ENCODE results near the gene DLG3.

DLG3 gene

DNA sequence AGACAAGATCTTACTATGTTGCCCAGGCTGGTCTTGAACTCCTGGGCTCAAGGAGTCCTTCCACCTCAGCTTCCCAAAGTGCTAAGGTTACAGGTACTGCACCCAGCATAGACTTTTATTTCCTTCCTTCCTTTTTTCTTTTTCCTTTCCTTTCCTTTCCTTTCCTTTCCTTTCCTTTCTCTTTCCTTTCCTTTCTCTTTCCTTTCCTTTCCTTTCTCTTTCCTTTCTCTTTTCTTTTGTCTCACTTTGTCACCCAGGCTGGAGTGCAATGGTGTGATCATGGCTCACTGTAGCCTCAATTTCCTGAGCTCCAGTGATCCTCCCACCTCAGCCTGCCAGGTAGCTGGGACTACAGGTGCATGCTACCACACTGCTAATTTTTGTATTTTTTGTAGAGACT lies 19.4 kb downstream of the DLG3 start:
- DNase-seq: no peak
- intact Hi-C loops (cut with DNase I): no loop called here

DNA sequence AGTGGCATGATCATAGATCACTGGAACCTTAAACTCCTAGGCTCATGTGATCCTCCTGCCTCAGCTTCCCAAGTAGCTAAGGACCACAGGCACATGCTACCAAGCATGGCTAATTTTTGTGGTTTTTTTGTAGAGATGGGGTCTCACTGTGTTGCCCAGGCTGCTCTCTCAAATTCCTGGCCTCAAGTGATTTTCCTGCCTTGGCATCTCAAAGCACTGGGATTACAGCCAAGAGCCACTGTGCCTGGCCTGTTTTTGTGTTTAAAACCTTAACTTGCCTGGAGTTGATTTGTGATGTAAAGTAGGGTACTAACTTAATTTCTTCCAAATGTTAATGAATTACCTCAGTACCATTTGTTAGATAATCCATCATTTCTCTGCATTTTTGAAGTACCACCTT lies 22.3 kb downstream of the DLG3 start:
- DNase-seq: no peak
- intact Hi-C loops (cut with DNase I): no loop called here

DNA sequence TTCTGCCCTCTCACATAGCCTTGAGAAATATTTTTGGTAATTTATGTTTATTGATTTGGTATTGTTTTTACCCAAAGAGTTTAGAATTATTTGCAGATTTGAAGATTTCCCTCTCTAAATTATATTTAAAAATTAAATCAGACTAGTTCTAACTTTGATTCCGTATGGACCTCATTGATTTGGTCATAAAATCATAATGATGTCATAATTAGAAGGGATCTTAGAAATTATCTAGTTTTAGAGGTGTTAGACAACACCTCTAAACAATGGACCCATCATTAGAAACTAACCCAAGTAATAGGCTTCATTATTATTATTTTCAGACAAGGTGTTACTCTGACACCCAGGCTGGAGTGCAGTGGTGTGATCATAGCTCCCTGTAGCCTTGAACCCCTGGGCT lies 24.1 kb downstream of the DLG3 start:
- intact Hi-C loops (cut with DNase I): no loop called here
- DNase-seq: no peak

DNA sequence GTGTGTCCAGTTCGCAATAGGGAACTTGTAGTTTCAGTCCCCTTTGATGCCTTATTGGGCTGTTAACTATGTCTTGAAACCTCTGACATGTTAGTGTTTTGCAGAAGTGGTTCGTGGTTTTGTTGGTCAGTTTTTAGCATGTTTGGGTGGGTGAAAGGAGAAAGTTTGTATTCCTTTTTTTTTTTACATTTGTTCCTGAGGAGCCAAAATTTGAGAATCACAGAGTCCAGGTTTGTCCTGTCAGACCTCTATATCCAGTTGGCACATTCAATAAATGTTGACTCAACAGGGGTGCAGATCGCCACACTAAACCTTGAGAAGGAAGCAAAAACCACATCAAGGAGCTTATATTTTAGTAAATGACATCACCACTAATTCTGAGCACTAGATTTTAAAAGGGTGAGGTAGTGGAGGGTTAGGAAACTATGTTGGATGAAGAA lies 26.2 kb downstream of the DLG3 start:
- intact Hi-C loops (cut with DNase I): no loop called here
- DNase-seq: no peak

DNA sequence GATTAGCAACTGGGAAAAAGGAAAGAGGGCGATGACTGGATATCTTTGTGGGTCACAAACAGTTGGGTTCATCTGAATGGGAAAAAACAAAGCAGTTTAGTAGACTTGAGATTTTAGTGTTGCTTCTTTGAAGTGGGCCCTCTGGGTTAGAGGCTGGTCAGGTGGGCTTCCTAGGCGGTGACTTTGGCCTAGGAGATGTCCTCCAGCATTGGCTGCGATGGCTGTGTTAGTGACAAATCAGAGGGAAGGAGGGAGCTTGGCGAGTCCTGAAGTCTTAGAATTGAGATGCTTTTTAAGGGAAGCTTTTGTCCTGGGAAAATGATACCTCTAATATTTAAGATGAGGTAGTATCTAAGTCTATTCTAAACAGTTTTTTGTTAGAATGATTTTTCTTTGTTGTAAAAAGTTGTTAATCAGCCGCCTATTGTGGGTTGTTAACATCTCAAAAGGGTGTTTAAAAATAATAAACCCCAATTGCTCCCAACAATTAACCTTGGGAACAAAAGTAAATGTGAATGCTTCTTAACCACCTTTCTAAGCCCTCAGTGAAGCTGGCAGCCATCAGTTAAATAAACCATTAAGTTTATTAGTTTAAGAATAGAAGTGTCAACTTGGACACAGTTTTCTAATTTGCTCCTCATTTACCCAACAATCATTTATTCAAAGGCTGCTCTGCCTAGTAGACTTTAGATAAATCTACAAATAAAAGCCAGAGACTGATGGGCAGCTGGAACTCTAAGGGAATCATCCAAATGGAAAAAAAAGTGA lies 31.7 kb downstream of the DLG3 start:
- DNase-seq: no peak
- intact Hi-C loops (cut with DNase I): no loop called here

DNA sequence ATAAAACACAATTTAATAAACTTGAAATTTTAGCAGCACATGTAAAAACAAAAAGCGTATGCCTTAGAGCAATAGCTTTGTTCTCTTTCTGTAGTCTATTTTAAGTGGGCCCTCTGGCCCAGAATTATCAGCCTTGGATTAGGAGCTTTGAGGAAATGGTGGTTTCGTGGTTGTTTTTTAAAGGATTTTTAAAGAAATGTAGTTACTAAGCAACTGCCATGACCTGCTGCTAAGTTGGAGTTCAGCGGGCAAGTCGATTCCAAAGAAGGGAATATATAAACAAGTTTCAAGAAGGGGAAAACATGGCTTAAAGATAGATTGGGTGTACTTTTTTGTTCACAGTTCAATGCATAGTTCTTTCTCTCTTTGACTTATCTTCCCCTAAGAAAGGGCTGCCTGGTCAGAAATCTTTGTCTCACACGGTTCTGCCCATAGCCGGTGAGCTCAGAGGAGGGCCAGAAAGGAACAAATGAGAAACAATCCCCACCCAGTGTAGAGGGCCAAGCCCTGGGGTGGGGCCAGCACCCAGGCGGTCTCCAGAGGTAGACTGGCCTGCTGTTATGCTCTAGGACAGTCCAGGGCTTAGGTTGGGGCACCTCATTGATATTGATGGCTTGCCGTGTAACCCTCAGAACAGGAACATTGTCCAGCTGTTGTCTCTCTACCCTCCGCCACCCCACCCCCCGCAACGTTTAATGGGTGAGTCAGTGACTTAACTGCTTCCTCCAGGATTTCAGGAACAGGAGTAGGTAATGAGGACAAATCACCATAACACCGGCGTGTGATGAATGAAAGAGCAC lies 32.5 kb downstream of the DLG3 start:
- intact Hi-C loops (cut with DNase I): no loop called here
- peak in 4 of 42 donors; percentile 11 to 42 (median 18) for DNase-seq

DNA sequence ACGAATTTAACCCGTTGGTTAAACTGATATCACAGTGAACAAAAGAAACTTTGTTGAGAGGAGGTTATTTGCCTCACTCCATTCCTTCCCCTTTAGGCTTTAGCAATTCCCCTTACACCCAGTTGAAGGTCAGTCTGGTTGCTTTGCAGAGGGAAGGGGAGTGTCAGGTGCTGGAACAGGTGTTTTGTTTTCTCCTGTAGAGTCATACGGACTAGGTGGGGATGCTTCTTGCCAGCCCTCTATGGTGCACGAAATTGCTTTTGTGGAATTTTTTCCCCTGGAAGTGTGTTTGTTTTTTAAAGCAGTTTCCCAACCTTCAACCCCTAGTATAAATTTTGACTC lies 33.1 kb downstream of the DLG3 start:
- no peak for DNase-seq
- intact Hi-C loops (cut with DNase I): no loop called here

DNA sequence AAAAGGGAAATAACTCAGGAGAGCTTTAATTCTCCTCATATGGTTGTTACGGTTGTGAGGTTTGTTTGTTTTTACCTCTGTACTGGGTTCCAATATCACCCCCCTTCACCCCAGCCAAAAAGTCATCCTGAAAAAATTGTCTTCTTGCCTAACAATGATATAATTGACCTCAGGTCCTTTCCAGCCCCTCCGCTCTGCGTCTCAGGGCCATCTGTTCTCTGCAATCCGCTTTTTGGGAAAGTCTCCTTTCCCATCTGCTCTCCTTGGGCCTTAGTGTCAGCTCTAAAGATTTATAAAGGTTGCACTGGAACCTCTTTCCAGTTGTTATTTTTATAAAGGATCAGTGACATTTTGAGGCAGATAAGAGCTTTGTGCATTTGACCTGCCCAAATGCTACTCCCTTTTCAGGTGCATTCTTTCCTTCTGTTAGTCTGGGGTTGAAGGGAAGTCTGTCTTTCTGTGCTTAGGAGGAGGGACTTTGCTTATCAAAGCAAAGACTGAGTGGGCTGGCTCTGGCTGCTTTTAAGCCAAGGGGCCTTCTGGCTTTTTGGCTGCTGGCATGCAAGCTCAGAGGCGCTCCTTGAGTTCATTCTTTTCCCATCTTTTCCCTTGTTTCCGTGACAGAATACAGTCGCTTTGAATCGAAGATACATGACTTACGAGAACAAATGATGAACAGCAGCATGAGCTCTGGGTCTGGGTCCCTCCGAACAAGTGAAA lies 34.1 kb downstream of the DLG3 start:
- DNase-seq: no peak
- intact Hi-C loops (cut with DNase I): no loop called here

DNA sequence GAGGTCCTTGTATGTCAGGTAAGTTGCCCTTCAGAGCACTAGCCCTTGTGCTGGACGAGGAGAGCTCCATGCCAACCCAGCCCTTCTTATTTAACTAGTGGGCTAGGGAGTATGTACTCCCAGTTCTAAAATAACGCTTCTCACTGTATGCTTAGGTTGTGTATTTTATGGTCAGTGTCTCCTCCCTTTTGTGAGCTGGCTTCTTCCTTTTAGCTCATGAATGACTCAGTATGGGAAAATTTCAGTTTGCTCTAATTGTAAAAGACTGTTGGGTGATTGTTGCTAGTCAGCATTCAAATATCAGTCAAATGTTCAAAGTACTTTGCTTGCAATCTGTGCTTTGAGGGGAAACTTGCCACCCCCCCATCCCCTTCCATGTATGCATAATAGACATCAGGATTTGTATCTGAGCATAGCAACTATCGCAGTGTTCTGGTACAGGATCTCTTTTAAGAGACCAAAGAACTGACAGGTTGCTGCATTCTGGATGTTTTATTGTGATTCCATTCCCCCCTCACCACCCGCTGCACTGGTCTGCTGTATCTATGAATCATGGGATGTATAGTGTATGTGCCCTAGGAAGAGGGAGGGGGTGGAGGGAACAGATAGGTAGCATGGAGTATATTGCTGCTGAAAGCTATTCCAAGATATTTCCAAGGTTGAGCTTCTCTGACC lies 34.7 kb downstream of the DLG3 start:
- intact Hi-C loops (cut with DNase I): no loop called here
- DNase-seq: peak in 1 of 42 donors; percentile 30

DNA sequence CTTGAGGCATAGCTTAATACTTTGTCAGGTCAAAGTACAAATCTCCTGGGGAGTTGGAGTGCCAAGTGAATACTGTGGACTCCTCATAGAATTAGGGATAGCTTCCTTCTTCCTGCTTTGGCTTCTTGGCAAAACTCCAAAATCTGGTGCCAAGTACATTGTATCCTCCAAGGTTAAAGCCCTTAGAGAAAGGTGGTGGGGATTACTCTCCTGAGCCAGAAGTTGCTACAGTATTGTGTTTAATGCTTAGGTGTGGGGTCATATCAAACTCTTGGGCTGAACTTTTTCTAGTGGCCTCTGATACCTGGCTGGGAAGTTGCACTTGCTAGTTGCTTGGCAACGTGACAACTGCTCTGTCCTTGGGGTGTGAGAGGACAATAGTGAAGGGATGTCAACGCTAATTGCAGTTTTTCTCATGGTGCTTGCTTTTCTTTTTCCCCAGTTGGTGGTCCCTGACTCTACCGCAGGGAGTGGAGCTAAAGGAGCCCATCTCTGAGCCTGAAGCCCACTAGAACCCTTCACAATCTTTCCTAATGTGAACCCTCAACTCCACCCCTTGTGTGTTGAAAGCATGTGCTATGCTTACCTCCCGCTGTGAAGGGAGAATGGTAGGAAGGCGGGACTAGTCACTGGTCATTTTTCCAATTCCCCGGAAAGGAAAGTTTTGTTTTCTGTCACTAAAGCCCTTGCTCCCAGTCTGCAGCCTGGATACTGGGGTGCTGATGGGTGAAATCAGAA lies 35.5 kb downstream of the DLG3 start:
- intact Hi-C loops (cut with DNase I): no loop called here

DNA sequence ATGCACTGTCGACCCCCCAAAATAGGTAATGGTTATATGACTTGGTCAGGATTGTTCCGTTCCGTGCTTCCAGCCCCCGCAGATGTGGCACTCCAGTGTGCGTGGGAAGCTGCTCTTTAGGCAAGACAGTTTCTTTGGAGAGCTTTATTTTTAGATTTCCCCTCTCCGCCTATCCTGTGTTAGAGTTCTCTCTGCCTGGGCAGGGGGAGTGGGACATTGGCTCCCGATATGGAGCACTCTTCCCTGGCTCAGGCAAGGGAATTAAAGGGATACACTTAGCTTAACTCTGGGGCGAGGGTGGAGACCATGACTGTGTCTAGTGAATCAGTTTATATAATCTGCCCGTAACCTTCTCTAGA lies 36.0 kb downstream of the DLG3 start:
- peak; percentile 1 to 76 (median 38) for DNase-seq
- intact Hi-C loops (cut with DNase I): no loop called here

More for the DNA sequence above, 35.5 kb downstream of the DLG3 start:
- no peak for DNase-seq

DNA sequence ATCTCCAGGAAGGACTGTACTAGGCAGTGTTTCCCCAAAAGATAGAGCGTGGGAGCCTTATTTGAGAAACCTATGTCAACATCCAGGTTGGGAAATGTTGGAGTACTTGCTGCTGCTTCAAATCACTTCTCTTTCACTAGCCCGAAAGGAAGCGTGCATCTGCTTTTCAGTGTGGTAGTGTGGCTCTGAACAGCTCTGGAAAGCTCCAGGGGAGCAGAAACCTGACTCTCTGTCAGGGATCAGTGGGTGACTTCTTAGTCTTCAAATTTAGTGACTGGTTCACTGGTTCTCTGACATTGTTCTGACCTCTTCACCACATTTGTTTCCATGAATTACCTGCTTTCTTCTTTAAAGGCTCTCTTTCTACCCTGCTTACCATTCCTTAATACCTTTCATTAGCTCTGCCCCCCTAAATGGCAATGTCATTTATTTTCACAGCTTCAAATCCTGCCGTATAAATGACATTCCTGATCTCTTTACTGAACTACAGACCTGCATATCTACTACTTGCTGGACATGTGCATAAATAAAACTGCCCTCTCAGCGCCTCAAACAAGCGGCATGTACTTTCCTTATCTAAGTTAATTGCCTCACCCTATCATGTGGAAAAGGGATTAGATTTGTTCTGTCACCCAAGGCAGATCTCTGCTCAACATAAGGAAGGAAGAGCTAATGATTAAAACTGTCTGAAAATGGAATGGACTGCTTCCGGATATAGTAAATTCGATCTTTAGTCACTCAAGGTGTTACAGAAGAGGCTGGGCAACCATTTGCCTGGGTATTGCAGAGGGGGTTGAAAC lies 37.0 kb downstream of the DLG3 start:
- intact Hi-C loops (cut with DNase I): no loop called here
- DNase-seq: peak in 4 of 42 donors; percentile 8 to 36 (median 14)

DNA sequence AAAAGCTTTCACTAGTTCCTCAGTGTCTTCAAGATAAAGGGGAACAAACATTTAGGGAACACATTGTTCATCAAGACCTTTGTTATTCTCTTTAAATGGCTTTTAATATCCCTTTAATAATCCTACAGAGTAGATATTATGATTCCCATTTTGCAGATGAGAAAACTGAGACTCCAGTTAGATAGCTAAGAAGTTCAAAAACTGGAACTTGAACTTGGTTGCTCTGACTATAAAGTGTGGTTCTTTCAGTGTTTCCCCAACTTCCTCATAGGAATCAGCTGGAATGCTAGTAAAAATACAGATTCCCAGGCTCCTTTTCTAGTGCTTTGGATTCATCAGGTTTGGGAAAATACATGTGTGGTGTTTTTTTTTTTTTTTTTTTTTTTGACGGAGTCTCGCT lies 37.7 kb downstream of the DLG3 start:
- intact Hi-C loops (cut with DNase I): no loop called here
- no peak for DNase-seq

DNA sequence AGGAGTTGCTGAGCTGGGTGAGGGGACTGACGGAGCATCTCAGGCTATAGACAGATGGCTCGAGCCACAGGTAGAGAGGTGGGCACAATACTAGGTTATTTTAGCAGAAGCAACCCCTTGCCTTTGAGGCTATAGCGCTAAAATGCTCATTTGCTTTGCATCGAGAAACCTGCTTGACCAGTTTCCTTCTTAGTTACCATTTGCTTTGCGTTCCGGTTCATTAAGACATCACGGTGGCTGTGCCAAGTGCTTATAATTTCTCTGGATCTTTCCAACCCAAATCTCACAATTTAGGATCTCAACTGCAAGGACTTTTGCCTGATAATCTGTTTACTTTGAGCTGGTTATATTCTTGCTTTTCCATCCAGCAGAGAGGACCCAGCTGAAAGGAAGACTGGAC lies 40.8 kb downstream of the DLG3 start:
- intact Hi-C loops (cut with DNase I): no loop called here
- DNase-seq: no peak

DNA sequence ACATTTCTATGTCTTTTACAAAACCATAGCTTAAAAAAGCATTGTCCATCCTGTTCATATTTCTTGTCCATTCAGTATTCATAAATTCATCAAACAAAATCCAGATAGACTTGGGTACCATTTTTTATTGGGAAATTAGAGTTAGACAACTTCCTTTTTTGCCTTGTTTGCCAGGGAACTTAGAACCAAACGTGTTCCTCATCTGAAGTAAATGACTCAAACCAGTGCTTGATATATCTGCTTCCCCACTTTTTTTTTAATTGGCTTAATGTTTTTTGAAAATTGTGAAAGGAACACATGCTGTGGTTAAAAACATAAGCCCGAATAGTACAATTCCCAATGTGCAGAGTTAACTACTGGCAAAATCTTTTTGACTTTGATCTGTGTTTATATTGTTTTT lies 44.2 kb downstream of the DLG3 start:
- intact Hi-C loops (cut with DNase I): no loop called here
- no peak for DNase-seq

DNA sequence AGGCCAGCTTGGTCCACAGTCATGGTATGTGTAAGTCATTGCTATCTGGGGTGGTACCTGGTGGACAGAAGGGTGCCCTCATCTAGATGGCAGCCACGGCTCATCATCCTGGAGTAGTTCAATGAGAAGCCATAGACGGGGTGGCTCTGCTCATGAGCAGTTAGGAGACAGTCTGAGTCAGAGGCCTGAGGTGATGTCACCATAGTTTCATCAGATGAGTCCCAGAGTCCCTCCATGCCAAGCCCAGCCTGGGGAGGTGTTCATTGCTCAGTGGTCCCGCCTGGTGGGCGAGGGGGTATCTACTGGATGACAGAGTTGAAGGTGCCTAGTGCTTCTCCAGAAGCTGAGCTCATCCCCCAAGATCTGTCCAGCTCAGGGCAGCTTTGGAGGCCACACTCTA lies 49.8 kb downstream of the DLG3 start:
- no peak for DNase-seq
- intact Hi-C loops (cut with DNase I): no loop called here

DNA sequence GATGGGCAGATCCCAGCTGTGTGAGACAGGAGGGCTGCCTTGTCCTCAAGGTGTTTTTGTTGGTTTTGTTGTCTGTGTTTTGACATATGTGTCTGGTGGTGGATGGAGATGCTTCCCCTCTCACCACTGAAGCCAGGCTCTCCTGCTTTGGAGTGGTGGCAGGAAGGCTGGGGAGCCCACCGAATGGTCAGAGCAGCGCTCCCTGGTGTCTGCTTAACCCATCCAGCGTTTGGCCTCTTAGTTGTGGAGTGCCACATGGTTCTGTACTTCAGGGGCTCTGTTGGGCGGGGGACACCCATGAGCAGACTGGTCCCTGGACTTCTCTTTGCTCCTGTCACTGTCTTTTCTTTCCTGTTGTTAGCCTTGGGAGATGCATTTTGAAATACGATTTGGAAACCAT lies 51.9 kb downstream of the DLG3 start:
- intact Hi-C loops (cut with DNase I): no loop called here
- DNase-seq: no peak

DNA sequence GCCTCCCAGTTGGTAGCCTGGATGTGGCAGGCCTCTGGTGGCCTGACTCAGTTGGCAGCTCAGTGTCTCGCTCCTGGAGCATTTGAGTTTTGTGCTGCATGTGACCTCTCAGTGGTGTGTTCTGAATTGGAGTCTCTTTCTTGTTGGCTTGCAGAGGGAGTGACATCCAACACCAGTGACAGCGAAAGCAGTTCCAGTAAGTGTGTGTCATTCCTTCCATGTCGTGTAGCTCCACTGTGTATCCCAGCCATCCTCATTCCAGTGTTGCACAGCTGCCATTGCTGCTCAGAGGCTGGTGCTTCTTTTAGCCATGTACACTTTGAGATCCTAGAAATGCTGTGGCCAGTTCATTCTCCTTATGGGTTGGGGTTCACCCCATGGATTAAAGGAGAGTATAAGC lies 52.4 kb downstream of the DLG3 start:
- DNase-seq: no peak
- intact Hi-C loops (cut with DNase I): no loop called here
